H54 (cell line): ENCODE data around the gene ZFAND3.

Experiments used
- DNase-seq: peaks from one replicate; pipeline ENCODE4 v3.0.0; 2011; ENCODE audit warnings: low spot score, mixed read lengths; ENCODE audit not compliant: insufficient read length
- FAIRE-seq: peaks from 3 replicates; lab custom pipeline; 2011; peaks lifted over from hg19 to GRCh38; lab: Jason Lieb, UNC
- POLR2A ChIP-seq: IDR thresholded peaks from 2 replicates; pipeline ENCODE4 v1.6.1; 2011; ENCODE audit warnings: low read depth, mild to moderate bottlenecking, low read length

Gene ZFAND3

GRCh38 chr6:37894585-37894984 is 75.1 kb downstream of the ZFAND3 start:
- FAIRE-seq (no peak), DNase-seq (no peak)
- TF ChIP-seq POLR2A = no peak

- peak; percentile 88 for FAIRE-seq
- no peak for TF ChIP-seq POLR2A
- DNase-seq = no peak
Measured at GRCh38 chr6:37897321-37897720, 77.8 kb downstream of the ZFAND3 start.

- no peak for DNase-seq
- peak; percentile 27 for FAIRE-seq
- no peak for TF ChIP-seq POLR2A
Measured at GRCh38 chr6:37897818-37898515, 78.4 kb downstream of the ZFAND3 start.

GRCh38 chr6:37903351-37904340 is 84.1 kb downstream of the ZFAND3 start:
- FAIRE-seq (peak; percentile 11), DNase-seq (no peak)
- TF ChIP-seq POLR2A = no peak

GRCh38 chr6:37904590-37904989 is 85.1 kb downstream of the ZFAND3 start:
- FAIRE-seq (no peak), DNase-seq (no peak)
- TF ChIP-seq POLR2A = no peak

- DNase-seq (no peak), FAIRE-seq (no peak)
- TF ChIP-seq POLR2A = no peak
Measured at GRCh38 chr6:37906121-37906520, 86.6 kb downstream of the ZFAND3 start.

GRCh38 chr6:37910998-37911397 is 91.5 kb downstream of the ZFAND3 start:
- FAIRE-seq (no peak), DNase-seq (no peak)
- no peak for TF ChIP-seq POLR2A

GRCh38 chr6:37913210-37913609 is 93.7 kb downstream of the ZFAND3 start:
- FAIRE-seq (peak; percentile 73), DNase-seq (no peak)
- TF ChIP-seq POLR2A = no peak

GRCh38 chr6:37915463-37915862 is 95.9 kb downstream of the ZFAND3 start:
- FAIRE-seq = no peak
- no peak for TF ChIP-seq POLR2A
- no peak for DNase-seq

GRCh38 chr6:37916149-37916548 is 96.6 kb downstream of the ZFAND3 start:
- DNase-seq (no peak), FAIRE-seq (no peak)
- TF ChIP-seq POLR2A = no peak

GRCh38 chr6:37916675-37917074 is 97.1 kb downstream of the ZFAND3 start:
- FAIRE-seq = peak; percentile 23
- TF ChIP-seq POLR2A = no peak

GRCh38 chr6:37917566-37917965 is 98.0 kb downstream of the ZFAND3 start:
- no peak for FAIRE-seq
- TF ChIP-seq POLR2A = no peak
- no peak for DNase-seq

More at GRCh38 chr6:37916675-37917074, 97.1 kb downstream of the ZFAND3 start:
- no peak for DNase-seq

- FAIRE-seq (no peak), DNase-seq (no peak)
- TF ChIP-seq POLR2A = no peak
Measured at GRCh38 chr6:37919417-37920157, 100.1 kb downstream of the ZFAND3 start.
